H1 (cell line): ENCODE results near the gene ANKRD36C. TPM values are rescaled to one million over a fixed set of nuclear protein-coding genes. Genes with fewer than 3 reads are reported as not detected.
"Not testable (repeated sequence)": the region's sequence is repeated elsewhere in the genome, so short reads cannot be mapped to it uniquely, and the experiment has no call there.

Source experiments
- CTCF ChIA-PET: fragments of 300-600 bp; sonication (Branson Sonifier 250); formaldehyde crosslinking; loops from one replicate; lab custom pipeline; 2021; ENCODE audit not compliant: partially characterized antibody; lab: Charles Lee
- POLR2A ChIA-PET: fragments of 300-600 bp; sonication (Branson Sonifier 250); formaldehyde crosslinking; loops from one replicate; lab custom pipeline; 2021; ENCODE audit warnings: inconsistent platforms; ENCODE audit not compliant: partially characterized antibody; lab: Charles Lee
- DNase-seq, 2 experiments: peaks; one replicate each; pipeline versions ENCODE4 v3.0.0 to v3.0.0-alpha.2; 2010 to 2022; ENCODE audit warnings: low spot score in 2 of 2, low read depth in 1 of 2, mixed read lengths in 1 of 2
- FAIRE-seq: peaks from 2 replicates; lab custom pipeline; 2011; peaks lifted over from hg19 to GRCh38; lab: Jason Lieb, UNC
- H2AFZ ChIP-seq: 2 replicates; pipeline ENCODE4 v1.8.1; 2012; ENCODE audit warnings: low read length, inconsistent platforms
- H2AK5ac ChIP-seq: 2 replicates; pipeline ENCODE4 v1.6.1; 2013; ENCODE audit warnings: low read depth, low read length
- H2BK120ac ChIP-seq: replicated peaks from 2 replicates; pipeline ENCODE3; 2013; ENCODE audit warnings: low read depth, low read length, inconsistent platforms
- H2BK12ac ChIP-seq: 2 replicates; pipeline ENCODE4 v1.6.1; 2013; ENCODE audit warnings: low read depth, low read length
- H2BK15ac ChIP-seq: 2 replicates; pipeline ENCODE4 v1.6.1; 2013; ENCODE audit warnings: low read length
- H2BK20ac ChIP-seq: 2 replicates; pipeline ENCODE4 v1.6.1; 2013; ENCODE audit warnings: low read length
- H2BK5ac ChIP-seq: 2 replicates; pipeline ENCODE4 v1.6.1; 2013; ENCODE audit warnings: low read depth, low read length
- H3K14ac ChIP-seq: 2 replicates; pipeline ENCODE4 v1.6.1; 2013; ENCODE audit warnings: inconsistent platforms; ENCODE audit not compliant: insufficient read length
- H3K18ac ChIP-seq: 2 replicates; pipeline ENCODE4 v1.6.1; 2013; ENCODE audit warnings: low read length; ENCODE audit errors: extremely low read depth
- H3K23ac ChIP-seq: 2 replicates; pipeline ENCODE4 v1.6.1; 2013; ENCODE audit warnings: inconsistent platforms; ENCODE audit not compliant: insufficient read length
- H3K23me2 ChIP-seq: 2 replicates; pipeline ENCODE4 v1.6.1; 2013; ENCODE audit warnings: low read depth, low read length
- H3K27ac ChIP-seq: 2 replicates; pipeline ENCODE4 v1.6.1; 2011; ENCODE audit warnings: low read depth, low read length, inconsistent platforms
- H3K27me3 ChIP-seq, 4 experiments: replicated peaks in 1 of 4; 1 replicate in 1 of 4; 2 replicates in 3 of 4; pipeline versions ENCODE4 v1.6.1 to v1.8.1; 2011 to 2013; ENCODE audit warnings: low read length in 3 of 4, mild to moderate bottlenecking in 3 of 4, inconsistent platforms in 2 of 4, mixed read lengths in 2 of 4, moderate library complexity in 1 of 4; ENCODE audit not compliant: control insufficient read depth in 3 of 4, insufficient read depth in 3 of 4; ENCODE audit errors: extremely low read depth in 1 of 4
- H3K36me3 ChIP-seq, 4 experiments: 2 replicates each; pipeline versions ENCODE4 v1.6.1 to v1.8.1; 2011 to 2013; ENCODE audit warnings: mild to moderate bottlenecking in 4 of 4, low read length in 3 of 4, moderate library complexity in 2 of 4, control low read depth in 1 of 4, inconsistent platforms in 1 of 4; ENCODE audit not compliant: insufficient read depth in 4 of 4, control insufficient read depth in 2 of 4
- H3K4ac ChIP-seq: replicated peaks from 2 replicates; pipeline ENCODE3; 2013; ENCODE audit warnings: low read length, low read depth, mixed read lengths, inconsistent platforms; ENCODE audit not compliant: insufficient read length
- H3K4me1 ChIP-seq, 4 experiments: replicated peaks in 1 of 4; 1 replicate in 1 of 4; 2 replicates in 3 of 4; pipeline versions ENCODE4 v1.6.1 to v1.8.1; 2011 to 2013; ENCODE audit warnings: low read length in 3 of 4, inconsistent platforms in 2 of 4, mixed read lengths in 1 of 4; ENCODE audit not compliant: insufficient read depth in 4 of 4, control insufficient read depth in 3 of 4
- H3K4me2 ChIP-seq, 2 experiments: 2 replicates each; pipeline versions ENCODE4 v1.6.1 to v1.8.1; 2011 to 2013; ENCODE audit warnings: low read depth in 2 of 2, low read length in 2 of 2, control low read depth in 1 of 2, inconsistent platforms in 1 of 2, mild to moderate bottlenecking in 1 of 2; ENCODE audit not compliant: insufficient read depth in 1 of 2
- H3K4me3 ChIP-seq, 4 experiments: fragments of 200-600, 300-600 bp in 1 of 4; sonication (generic), shearing (Covaris generic), sonication (Bioruptor Twin) in 1 of 4; 2 replicates each; pipeline versions ENCODE4 v1.5.1 to v1.8.1; 2011 to 2016; ENCODE audit warnings: low read length in 4 of 4, low read depth in 3 of 4, control low read depth in 2 of 4, inconsistent platforms in 2 of 4, mild to moderate bottlenecking in 2 of 4, mixed read lengths in 1 of 4, moderate library complexity in 1 of 4; ENCODE audit not compliant: insufficient read depth in 2 of 4; ENCODE audit errors: extremely low read depth in 1 of 4
- H3K56ac ChIP-seq: replicated peaks from 2 replicates; pipeline ENCODE3; 2013; ENCODE audit warnings: low read depth, mild to moderate bottlenecking, mixed read lengths, low read length, inconsistent platforms; ENCODE audit not compliant: insufficient read length
- H3K79me1 ChIP-seq: 2 replicates; pipeline ENCODE4 v1.6.1; 2013; ENCODE audit warnings: low read depth, low read length, control low read depth
- H3K79me2 ChIP-seq, 2 experiments: 2 replicates each; pipeline versions ENCODE4 v1.6.1 to v1.8.1; 2012 to 2013; ENCODE audit warnings: low read length in 2 of 2, mild to moderate bottlenecking in 2 of 2, inconsistent platforms in 1 of 2; ENCODE audit not compliant: insufficient read depth in 2 of 2, control insufficient read depth in 1 of 2
- H3K9ac ChIP-seq, 4 experiments: replicated peaks in 1 of 4; 1 replicate in 1 of 4; 2 replicates in 3 of 4; pipeline versions ENCODE4 v1.6.1 to v1.8.1; 2011 to 2013; ENCODE audit warnings: low read depth in 3 of 4, low read length in 3 of 4, control low read depth in 2 of 4, mild to moderate bottlenecking in 2 of 4, moderate library complexity in 2 of 4, inconsistent platforms in 1 of 4; ENCODE audit errors: extremely low read depth in 1 of 4
- H3K9me3 ChIP-seq, 2 experiments: 2 replicates each; pipeline versions ENCODE4 v1.6.1 to v1.8.1; 2012 to 2013; ENCODE audit warnings: mild to moderate bottlenecking in 2 of 2, moderate library complexity in 2 of 2, control low read depth in 1 of 2, inconsistent platforms in 1 of 2, low read depth in 1 of 2, low read length in 1 of 2, mixed read lengths in 1 of 2; ENCODE audit not compliant: insufficient read depth in 2 of 2
- H4K20me1 ChIP-seq, 2 experiments: replicated peaks in 1 of 2; 2 replicates each; pipeline versions ENCODE3 to v1.8.1; 2011 to 2013; ENCODE audit warnings: inconsistent platforms in 2 of 2, low read length in 2 of 2, mild to moderate bottlenecking in 1 of 2; ENCODE audit not compliant: insufficient read depth in 2 of 2, control insufficient read depth in 1 of 2
- H4K5ac ChIP-seq: 2 replicates; pipeline ENCODE4 v1.6.1; 2013; ENCODE audit warnings: low read length, low read depth, mixed read lengths, inconsistent platforms; ENCODE audit not compliant: insufficient read length
- H4K8ac ChIP-seq: 2 replicates; pipeline ENCODE4 v1.8.0; 2013; ENCODE audit warnings: mild to moderate bottlenecking, moderate library complexity, low read length, inconsistent platforms; ENCODE audit not compliant: insufficient read depth; ENCODE audit errors: extremely low read depth
- H4K91ac ChIP-seq: replicated peaks from 2 replicates; pipeline ENCODE3; 2013; ENCODE audit warnings: low read length, mixed read lengths, inconsistent platforms; ENCODE audit not compliant: insufficient read length
- WGBS, 2 experiments: shearing (Covaris generic) in 1 of 2; methylation state at CpG; one replicate each; pipeline versions ENCODE4 v1.1.6 to v1.1.7; 2013 to 2015; ENCODE audit warnings: low lambda C conversion rate in 2 of 2, mixed read lengths in 2 of 2, inconsistent platforms in 1 of 2, low coverage in 1 of 2, missing lambda C conversion rate in 1 of 2; ENCODE audit not compliant: insufficient replicate concordance in 2 of 2, insufficient coverage in 1 of 2, insufficient read length in 1 of 2; ENCODE audit errors: extremely low coverage in 1 of 2, missing lambda C conversion rate in 1 of 2; 5-methylcytosine and 5-hydroxymethylcytosine counted together
- polyA plus RNA-seq, 7 experiments: library from polyadenylated mRNA; depleted of rRNA in 3 of 7; stranded (reverse) in 5 of 7; unstranded in 2 of 7; fragments of >200 nt in 5 of 7; fragments of 200-250 nt in 2 of 7; gene quantifications; 1 replicate in 5 of 7; 2 replicates in 1 of 7; 4 replicates in 1 of 7; pipeline versions ENCODE4 v1.2.1 to v1.2.3, GENCODE V29; 2011 to 2013; ENCODE audit warnings: missing spikeins in 2 of 7, mixed read lengths in 2 of 7
- total RNA-seq: library from RNA; stranded (reverse); fragmentation: NEBNext Ultra II Directional; extraction: Animal tissue kit (Norgen Biotek cat#: 25700); gene quantifications from 2 replicates; pipeline ENCODE4 v1.2.1, GENCODE V29; 2021

The ANKRD36C gene
- total and polyA plus RNA-seq, 2 of the 8 experiments (the other 6 are each of a cell fraction or from before 2014, with no cell fraction given), result 1.1 to 7.3 TPM

DNA sequence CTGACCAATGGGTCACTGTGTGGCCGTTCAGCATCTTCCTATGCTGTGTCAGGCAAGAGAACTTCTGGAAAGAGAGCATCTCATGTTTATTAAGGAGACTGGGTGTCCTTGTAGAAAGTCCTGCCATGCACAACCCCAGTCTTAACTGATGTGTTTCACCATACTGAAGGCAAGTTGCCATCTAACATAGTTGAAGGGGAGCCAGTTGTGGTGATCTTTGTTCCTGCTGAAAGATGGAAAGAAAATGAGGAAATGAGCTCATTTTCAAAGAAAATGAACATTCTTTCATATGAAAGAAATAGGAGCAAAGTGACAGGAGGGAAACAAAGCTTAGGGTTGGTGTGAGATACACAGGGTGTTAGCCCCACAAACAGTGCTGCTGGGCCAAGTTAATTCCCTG lies 178.3 kb downstream of the ANKRD36C start:
- H3K36me3 ChIP-seq, H3K27me3 ChIP-seq, H2BK120ac ChIP-seq, FAIRE-seq, H3K9ac ChIP-seq, H2BK5ac ChIP-seq, H3K23ac ChIP-seq, H2BK20ac ChIP-seq, H3K4ac ChIP-seq, H4K5ac ChIP-seq, H3K56ac ChIP-seq, H3K4me2 ChIP-seq, H3K14ac ChIP-seq, H3K79me1 ChIP-seq, H2BK12ac ChIP-seq, H3K4me3 ChIP-seq, DNase-seq, H2AK5ac ChIP-seq, H3K18ac ChIP-seq, CTCF ChIA-PET, H4K20me1 ChIP-seq, H3K79me2 ChIP-seq, H2BK15ac ChIP-seq, H3K23me2 ChIP-seq, H3K4me1 ChIP-seq, H4K8ac ChIP-seq, POLR2A ChIA-PET, H3K27ac ChIP-seq, H4K91ac ChIP-seq, H2AFZ ChIP-seq: not testable (repeated sequence)
- H3K9me3 ChIP-seq, result peaks cover 19 to 21% of the 10 kb centered on the region in 2 experiments; a peak in 3 of 4 replicates
- 75% methylated on average over 1 of the region's 1 CpG; no CpG with 5 or more reads in 1 of the 2 experiments for WGBS, 2 experiments
